ENCODE data around the gene ZNG1A. TPM values are rescaled to one million over a fixed set of nuclear protein-coding genes. Genes with fewer than 3 reads are reported as not detected.
"Not testable (repeated sequence)": the region's sequence is repeated elsewhere in the genome, so short reads cannot be mapped to it uniquely, and the experiment has no call there.

The ZNG1A gene
- total and polyA plus RNA-seq, 4 donors, result 37.5 to 51.4 (median 42.0) TPM

DNA sequence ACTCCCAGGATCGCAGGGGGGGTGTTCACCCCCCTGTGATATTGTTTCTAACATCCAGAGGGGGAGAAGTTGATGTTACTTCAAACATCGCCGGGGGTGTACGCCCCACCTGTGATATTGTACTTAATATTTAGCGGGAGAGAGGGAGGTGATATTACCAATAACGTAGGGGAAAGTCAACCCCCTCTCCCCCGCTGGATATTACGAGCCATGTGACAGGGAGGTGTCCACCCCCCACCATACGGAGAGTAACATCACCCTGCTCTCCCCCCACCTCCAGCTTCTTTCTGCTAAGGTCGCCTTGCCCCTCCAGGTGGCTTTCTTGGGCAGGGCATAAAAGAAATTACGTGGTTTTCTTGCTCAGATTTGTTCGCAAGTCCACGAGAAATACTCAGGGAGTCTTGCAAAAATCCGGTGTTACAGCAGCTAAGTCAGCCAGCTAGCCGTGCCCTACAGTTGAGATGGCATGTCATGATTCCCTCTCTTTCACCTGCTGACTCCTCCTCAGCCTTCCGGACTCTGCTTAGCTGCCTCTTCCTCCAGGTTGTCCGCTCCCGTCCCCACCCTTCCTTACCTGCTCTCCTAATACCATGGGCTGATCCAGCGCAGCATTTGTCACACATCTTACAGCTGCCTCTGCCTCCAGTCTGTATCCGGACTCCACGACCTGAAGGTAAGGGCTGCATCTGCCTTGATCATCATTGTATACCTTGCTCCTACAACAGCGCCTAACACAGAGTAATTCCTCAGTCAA, 69.9 kb downstream of the ZNG1A start:
- peaks cover 26% of the 10 kb centered on the region for H3K27me3 ChIP-seq (ENCODE audit: control insufficient read depth, insufficient read depth, low read length)
- not testable (repeated sequence) for DNase-seq (ENCODE audit: low read depth in 4 of 6, low spot score in 6 of 6); H3K4me3 ChIP-seq (ENCODE audit: low read depth, low read length); H3K36me3 ChIP-seq (ENCODE audit: control insufficient read depth, insufficient read depth, low read length); H3K27ac ChIP-seq (ENCODE audit: low read depth, low read length); H3K4me1 ChIP-seq (ENCODE audit: control insufficient read depth, insufficient read depth, low read length); H3K9me3 ChIP-seq (ENCODE audit: control insufficient read depth, insufficient read depth, low read length)
- 7% methylated on average over 10 of the region's 22 CpGs for WGBS (ENCODE audit: insufficient coverage)

- not testable (repeated sequence) for H3K4me3 ChIP-seq (ENCODE audit: low read depth, low read length); H3K27ac ChIP-seq (ENCODE audit: low read depth, low read length); H3K36me3 ChIP-seq (ENCODE audit: control insufficient read depth, insufficient read depth, low read length); H3K9me3 ChIP-seq (ENCODE audit: control insufficient read depth, insufficient read depth, low read length); H3K4me1 ChIP-seq (ENCODE audit: control insufficient read depth, insufficient read depth, low read length); DNase-seq (ENCODE audit: low read depth in 4 of 6, low spot score in 6 of 6)
- no CpG with 5 or more reads among the region's 8 CpGs for WGBS (ENCODE audit: insufficient coverage)
- H3K27me3 ChIP-seq (ENCODE audit: control insufficient read depth, insufficient read depth, low read length), result peaks cover 14% of the 10 kb centered on the region
Measured at GRCh38 chr9:105991-106390, 72.9 kb downstream of the ZNG1A start.

GRCh38 chr9:100430-100829, 78.4 kb downstream of the ZNG1A start:
- not testable (repeated sequence) for DNase-seq (ENCODE audit: low read depth in 4 of 6, low spot score in 6 of 6); H3K27me3 ChIP-seq (ENCODE audit: control insufficient read depth, insufficient read depth, low read length); H3K4me1 ChIP-seq (ENCODE audit: control insufficient read depth, insufficient read depth, low read length); H3K36me3 ChIP-seq (ENCODE audit: control insufficient read depth, insufficient read depth, low read length); H3K4me3 ChIP-seq (ENCODE audit: low read depth, low read length); H3K27ac ChIP-seq (ENCODE audit: low read depth, low read length); H3K9me3 ChIP-seq (ENCODE audit: control insufficient read depth, insufficient read depth, low read length)
- WGBS (ENCODE audit: insufficient coverage), result 80% methylated on average over 2 of the region's 9 CpGs

- H3K4me1 ChIP-seq (ENCODE audit: control insufficient read depth, insufficient read depth, low read length), result not testable (repeated sequence)
Measured at GRCh38 chr9:99867-100266, 79.0 kb downstream of the ZNG1A start.

DNA sequence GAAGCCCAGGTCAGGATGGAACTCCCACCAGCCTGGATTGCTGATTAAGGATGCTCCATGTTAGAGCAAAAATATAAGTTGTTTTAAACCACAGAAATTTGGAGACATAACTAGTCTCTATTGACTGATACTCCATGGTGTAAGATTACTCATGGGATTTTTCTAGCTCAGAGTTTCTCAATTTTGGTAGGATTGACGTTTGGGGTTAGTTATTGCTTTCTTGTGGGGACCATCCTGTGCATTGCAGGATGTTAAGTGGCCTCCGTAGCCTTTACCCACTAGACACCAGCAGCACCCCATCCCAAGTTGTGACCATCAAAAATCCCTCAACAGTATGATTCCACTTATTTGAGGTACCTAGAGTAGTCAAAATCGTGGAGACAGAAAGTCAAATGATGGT, 80.1 kb downstream of the ZNG1A start:
- H3K27me3 ChIP-seq (ENCODE audit: control insufficient read depth, insufficient read depth, low read length); H3K4me1 ChIP-seq (ENCODE audit: control insufficient read depth, insufficient read depth, low read length); DNase-seq (ENCODE audit: low read depth in 4 of 6, low spot score in 6 of 6); H3K4me3 ChIP-seq (ENCODE audit: low read depth, low read length); H3K36me3 ChIP-seq (ENCODE audit: control insufficient read depth, insufficient read depth, low read length); H3K9me3 ChIP-seq (ENCODE audit: control insufficient read depth, insufficient read depth, low read length); H3K27ac ChIP-seq (ENCODE audit: low read depth, low read length): not testable (repeated sequence)
- no CpG with 5 or more reads among the region's 3 CpGs for WGBS (ENCODE audit: insufficient coverage)

More at GRCh38 chr9:99867-100266, 79.0 kb downstream of the ZNG1A start:
- WGBS (ENCODE audit: insufficient coverage), result 81% methylated on average over 3 of the region's 6 CpGs
- H3K9me3 ChIP-seq (ENCODE audit: control insufficient read depth, insufficient read depth, low read length); DNase-seq (ENCODE audit: low read depth in 4 of 6, low spot score in 6 of 6); H3K27me3 ChIP-seq (ENCODE audit: control insufficient read depth, insufficient read depth, low read length); H3K36me3 ChIP-seq (ENCODE audit: control insufficient read depth, insufficient read depth, low read length); H3K27ac ChIP-seq (ENCODE audit: low read depth, low read length); H3K4me3 ChIP-seq (ENCODE audit: low read depth, low read length): not testable (repeated sequence)

DNA sequence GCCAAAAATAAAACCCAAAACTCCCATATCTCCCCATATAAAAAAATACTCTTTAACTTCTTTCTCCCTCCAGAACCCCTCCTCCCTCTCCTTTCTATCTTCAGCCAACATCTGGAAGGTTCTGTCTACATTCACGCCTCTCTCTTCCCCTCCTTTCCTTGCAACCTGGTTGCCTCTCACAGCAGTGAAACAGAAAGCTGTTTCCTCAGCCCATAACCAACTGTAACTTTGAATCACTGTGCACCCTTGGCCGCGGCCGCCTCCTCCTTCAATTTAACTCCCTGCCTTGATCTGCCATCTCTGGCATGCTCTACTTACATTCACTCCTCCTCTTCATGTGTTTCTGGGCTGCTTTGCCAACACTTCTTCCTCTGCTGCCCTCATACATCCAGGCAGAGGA, 83.9 kb downstream of the ZNG1A start:
- H3K27ac ChIP-seq (ENCODE audit: low read depth, low read length); H3K36me3 ChIP-seq (ENCODE audit: control insufficient read depth, insufficient read depth, low read length); H3K27me3 ChIP-seq (ENCODE audit: control insufficient read depth, insufficient read depth, low read length); H3K9me3 ChIP-seq (ENCODE audit: control insufficient read depth, insufficient read depth, low read length); DNase-seq (ENCODE audit: low read depth in 4 of 6, low spot score in 6 of 6); H3K4me1 ChIP-seq (ENCODE audit: control insufficient read depth, insufficient read depth, low read length); H3K4me3 ChIP-seq (ENCODE audit: low read depth, low read length): not testable (repeated sequence)
- no CpG with 5 or more reads among the region's 4 CpGs for WGBS (ENCODE audit: insufficient coverage)

DNA sequence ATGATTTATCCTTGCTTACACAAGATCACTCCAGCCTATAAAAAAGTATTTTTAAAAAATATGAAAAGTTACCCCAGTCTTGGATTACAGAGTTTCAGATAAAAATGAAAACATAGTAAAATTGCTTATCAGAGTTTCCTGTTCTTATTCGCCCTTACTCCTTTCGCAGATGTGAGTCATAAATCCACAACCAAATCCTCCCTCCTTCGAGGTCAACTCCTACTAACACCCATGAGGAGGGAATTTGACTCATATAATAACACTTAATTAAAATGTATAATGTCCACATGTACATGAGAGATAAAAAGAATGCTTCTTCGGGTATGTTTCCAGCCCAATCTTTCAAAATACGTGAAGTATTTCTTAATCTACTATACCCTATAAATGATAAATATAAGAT, 84.5 kb downstream of the ZNG1A start:
- no CpG with 5 or more reads among the region's 5 CpGs for WGBS (ENCODE audit: insufficient coverage)
- not testable (repeated sequence) for H3K27me3 ChIP-seq (ENCODE audit: control insufficient read depth, insufficient read depth, low read length); H3K27ac ChIP-seq (ENCODE audit: low read depth, low read length)

DNA sequence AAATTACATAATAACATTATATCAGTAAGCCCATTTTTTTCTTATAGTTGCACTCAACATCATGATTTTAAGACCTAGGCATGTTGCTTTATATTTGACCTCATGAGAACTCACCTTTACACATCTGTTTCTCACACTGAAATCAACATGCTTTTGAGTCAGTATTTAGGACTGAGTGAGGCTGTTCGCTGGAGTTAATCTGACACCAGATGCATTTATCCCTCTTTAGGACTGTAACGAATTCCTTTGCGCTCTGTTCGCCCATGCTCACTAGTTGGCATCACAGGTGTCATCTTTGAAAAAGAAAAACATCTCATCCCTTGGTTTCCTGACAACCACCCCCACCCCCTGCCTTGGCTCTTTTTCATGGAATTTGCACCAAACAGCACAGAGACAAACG, 84.9 kb downstream of the ZNG1A start:
- H3K4me3 ChIP-seq (ENCODE audit: low read depth, low read length); DNase-seq (ENCODE audit: low read depth in 4 of 6, low spot score in 6 of 6); H3K27me3 ChIP-seq (ENCODE audit: control insufficient read depth, insufficient read depth, low read length); H3K36me3 ChIP-seq (ENCODE audit: control insufficient read depth, insufficient read depth, low read length); H3K4me1 ChIP-seq (ENCODE audit: control insufficient read depth, insufficient read depth, low read length); H3K27ac ChIP-seq (ENCODE audit: low read depth, low read length); H3K9me3 ChIP-seq (ENCODE audit: control insufficient read depth, insufficient read depth, low read length): not testable (repeated sequence)
- WGBS (ENCODE audit: insufficient coverage), result no CpG with 5 or more reads among the region's 5 CpGs

More for the DNA sequence above, 84.5 kb downstream of the ZNG1A start:
- not testable (repeated sequence) for H3K4me3 ChIP-seq (ENCODE audit: low read depth, low read length); H3K4me1 ChIP-seq (ENCODE audit: control insufficient read depth, insufficient read depth, low read length); H3K36me3 ChIP-seq (ENCODE audit: control insufficient read depth, insufficient read depth, low read length); DNase-seq (ENCODE audit: low read depth in 4 of 6, low spot score in 6 of 6); H3K9me3 ChIP-seq (ENCODE audit: control insufficient read depth, insufficient read depth, low read length)

- not testable (repeated sequence) for H3K27me3 ChIP-seq (ENCODE audit: control insufficient read depth, insufficient read depth, low read length); H3K4me1 ChIP-seq (ENCODE audit: control insufficient read depth, insufficient read depth, low read length); H3K27ac ChIP-seq (ENCODE audit: low read depth, low read length); DNase-seq (ENCODE audit: low read depth in 4 of 6, low spot score in 6 of 6); H3K36me3 ChIP-seq (ENCODE audit: control insufficient read depth, insufficient read depth, low read length); H3K4me3 ChIP-seq (ENCODE audit: low read depth, low read length); H3K9me3 ChIP-seq (ENCODE audit: control insufficient read depth, insufficient read depth, low read length)
- WGBS (ENCODE audit: insufficient coverage), result no CpG with 5 or more reads among the region's 1 CpG
Measured at GRCh38 chr9:90851-91250, 88.0 kb downstream of the ZNG1A start.

- not testable (repeated sequence) for H3K4me1 ChIP-seq (ENCODE audit: control insufficient read depth, insufficient read depth, low read length); H3K36me3 ChIP-seq (ENCODE audit: control insufficient read depth, insufficient read depth, low read length); H3K9me3 ChIP-seq (ENCODE audit: control insufficient read depth, insufficient read depth, low read length); H3K27me3 ChIP-seq (ENCODE audit: control insufficient read depth, insufficient read depth, low read length); H3K4me3 ChIP-seq (ENCODE audit: low read depth, low read length); H3K27ac ChIP-seq (ENCODE audit: low read depth, low read length)
- DNase-seq (ENCODE audit: low read depth in 4 of 6, low spot score in 6 of 6), result peak in 1 of 6 donors; percentile 8
- no CpG with 5 or more reads among the region's 11 CpGs for WGBS (ENCODE audit: insufficient coverage)
Measured at GRCh38 chr9:88396-89037, 90.3 kb downstream of the ZNG1A start.
